NT2/D1 (cell line): Measurements from ENCODE around the gene CFAP43.

ENCODE experiments used
- SUZ12 ChIP-seq: IDR thresholded peaks from 2 replicates; pipeline ENCODE4 v1.6.1; 2011; ENCODE audit not compliant: insufficient read length, insufficient read depth; ENCODE audit errors: extremely low read depth
- YY1 ChIP-seq: IDR thresholded peaks from 2 replicates; pipeline ENCODE4 v1.6.1; 2011; ENCODE audit not compliant: insufficient read length, insufficient read depth
- ZNF274 ChIP-seq: IDR thresholded peaks from 2 replicates; pipeline ENCODE4 v1.6.1; 2011; ENCODE audit warnings: mild to moderate bottlenecking, low read depth, low read length

DNA sequence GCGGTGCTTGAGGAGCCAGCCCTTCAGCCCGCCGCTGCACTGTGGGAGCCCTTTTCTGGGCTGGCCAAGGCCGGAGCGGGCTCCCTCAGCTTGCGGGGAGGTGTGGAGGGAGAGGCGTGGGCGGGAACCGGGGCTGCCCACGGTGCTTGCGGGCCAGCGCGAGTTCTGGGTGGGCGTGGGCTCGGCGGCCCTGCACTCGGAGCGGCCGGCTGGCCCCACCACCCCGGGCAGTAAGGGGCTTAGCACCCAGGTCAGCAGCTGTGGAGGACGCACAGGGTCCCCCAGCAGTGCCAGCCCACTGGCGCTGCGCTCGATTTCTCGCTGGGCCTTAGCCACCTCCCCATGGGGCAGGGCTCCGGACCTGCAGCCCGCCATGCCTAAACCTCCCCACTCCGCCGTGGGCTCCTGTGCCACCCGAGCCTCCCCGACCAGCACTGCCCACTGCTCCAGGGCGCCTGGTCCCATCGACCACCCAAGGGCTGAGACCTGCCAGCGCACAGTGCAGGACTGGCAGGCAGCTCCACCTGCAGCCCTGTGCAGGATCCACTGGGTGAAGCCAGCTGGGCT, 13.0 kb upstream of the CFAP43 start:
- TF ChIP-seq YY1 (no peak), ZNF274 (no peak), SUZ12 (no peak)
